GM20000 (cell line): Measurements from ENCODE around the gene SLC5A2.
"Not testable (repeated sequence)": the region's sequence is repeated elsewhere in the genome, so short reads cannot be mapped to it uniquely, and the experiment has no call there.

ENCODE experiments used
- DNase-seq: peaks from one replicate; pipeline ENCODE4 v3.0.0; 2012; ENCODE audit warnings: low spot score
- CTCF ChIP-seq: IDR thresholded peaks from 2 replicates; pipeline ENCODE4 v1.5.1; 2012; ENCODE audit warnings: mild to moderate bottlenecking, control low read depth; ENCODE audit errors: extremely low read depth, missing control alignments

The SLC5A2 gene

GRCh38 chr16:31537362-31538242, 54.7 kb downstream of the SLC5A2 start:
- TF ChIP-seq CTCF = no peak
- no peak for DNase-seq

DNA sequence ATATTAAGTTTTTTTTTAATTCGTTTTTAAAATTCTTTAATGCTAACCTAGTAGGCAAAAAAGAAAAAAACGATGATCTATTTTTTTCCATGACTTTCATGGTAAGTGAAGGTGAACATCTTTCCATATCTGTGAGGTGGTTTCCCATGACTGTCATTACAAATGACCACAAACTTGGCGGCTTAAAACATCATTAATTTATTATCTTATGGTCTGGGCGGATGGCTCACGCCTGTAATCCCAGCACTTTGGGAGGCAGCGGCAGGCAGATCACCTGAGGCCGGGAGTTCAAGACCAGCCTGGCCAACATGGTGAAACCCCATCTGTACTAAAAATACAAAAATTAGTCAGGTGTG, 55.3 kb downstream of the SLC5A2 start:
- DNase-seq = not testable (repeated sequence)

DNA sequence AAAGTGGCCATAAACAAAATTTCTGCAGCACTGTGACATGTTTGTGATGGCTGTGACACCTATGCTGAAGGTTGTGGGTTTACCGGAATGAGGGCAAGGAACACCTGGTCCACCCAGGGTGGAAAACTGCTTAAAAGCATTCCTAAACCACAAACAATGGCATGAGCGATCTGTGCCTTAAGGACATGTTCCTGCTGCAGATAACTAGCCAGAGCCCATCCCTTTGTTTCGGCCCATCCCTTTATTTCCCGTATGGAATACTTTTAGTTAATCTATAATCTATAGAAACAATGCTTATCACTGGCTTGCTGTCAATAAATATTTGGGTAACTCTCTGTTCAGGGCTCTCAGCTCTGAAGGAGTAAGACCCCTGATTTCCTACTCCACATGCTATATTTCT, 56.8 kb downstream of the SLC5A2 start:
- not testable (repeated sequence) for DNase-seq
